GM21528 (cell line): Measurements from ENCODE around the gene TMEM143.
"Not testable (repeated sequence)": the region's sequence is repeated elsewhere in the genome, so short reads cannot be mapped to it uniquely, and the experiment has no call there.

Source experiments
- ATAC-seq: cut with Tn5 transposase; IDR thresholded peaks from one replicate; pipeline ENCODE4 v1.9.1; 2021; ENCODE audit warnings: mild to moderate bottlenecking, moderate library complexity; ENCODE audit not compliant: unreplicated experiment, low FRiP score

Gene TMEM143

DNA sequence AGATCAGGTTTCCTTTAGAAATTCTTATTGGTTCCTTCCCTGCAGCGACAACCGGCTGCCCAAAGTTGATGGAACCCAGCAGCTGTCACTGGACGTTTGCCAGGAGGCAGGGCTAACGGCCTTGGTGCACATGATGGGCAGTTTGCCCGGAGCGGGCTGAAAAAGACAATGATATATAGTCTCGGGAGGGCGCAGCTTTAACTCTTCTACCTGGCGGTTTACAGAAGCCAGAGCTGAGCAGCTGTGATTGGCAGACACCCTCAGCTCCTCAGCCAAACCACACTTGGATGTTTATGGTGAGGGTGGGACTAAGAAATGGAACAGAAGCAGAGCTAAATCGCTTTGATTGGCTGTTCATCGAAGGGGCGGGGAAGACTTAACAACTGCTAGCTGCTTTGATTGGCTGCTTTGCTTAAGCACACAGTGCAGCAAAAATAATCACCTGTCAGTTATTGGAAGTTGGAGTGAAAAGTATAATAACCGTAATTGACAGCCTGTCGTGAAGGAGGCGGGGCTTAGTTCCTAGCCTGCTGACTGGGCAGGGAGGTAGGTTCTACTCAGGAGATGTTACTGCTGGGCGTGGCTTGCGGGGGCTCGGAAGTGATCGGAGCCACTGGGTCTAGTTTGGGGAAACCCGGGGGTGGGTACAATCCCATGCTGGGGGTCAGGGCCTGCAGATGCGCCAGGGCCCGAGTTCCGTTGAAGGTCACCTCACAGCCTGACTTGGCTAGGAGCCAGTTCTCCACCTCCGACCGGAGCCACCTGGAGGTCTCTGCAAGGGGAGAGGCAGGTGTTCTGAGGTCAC lies 30.9 kb downstream of the TMEM143 start:
- peak; percentile 60 for ATAC-seq

DNA sequence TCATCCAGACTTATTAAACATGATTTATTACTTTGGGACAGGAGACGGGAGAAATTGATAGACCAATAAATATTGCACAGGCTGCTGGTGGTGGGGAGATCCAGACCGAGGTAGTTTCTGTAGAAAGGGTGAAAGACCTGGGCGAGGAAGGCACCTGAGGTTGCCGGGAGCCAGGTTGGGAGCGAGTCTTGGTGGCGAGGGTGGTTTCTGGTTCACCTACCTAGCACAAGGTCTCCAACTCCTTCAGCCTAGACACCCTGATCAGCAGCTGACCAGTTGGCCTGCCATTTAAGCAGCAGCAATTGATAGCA lies 31.4 kb downstream of the TMEM143 start:
- no peak for ATAC-seq

DNA sequence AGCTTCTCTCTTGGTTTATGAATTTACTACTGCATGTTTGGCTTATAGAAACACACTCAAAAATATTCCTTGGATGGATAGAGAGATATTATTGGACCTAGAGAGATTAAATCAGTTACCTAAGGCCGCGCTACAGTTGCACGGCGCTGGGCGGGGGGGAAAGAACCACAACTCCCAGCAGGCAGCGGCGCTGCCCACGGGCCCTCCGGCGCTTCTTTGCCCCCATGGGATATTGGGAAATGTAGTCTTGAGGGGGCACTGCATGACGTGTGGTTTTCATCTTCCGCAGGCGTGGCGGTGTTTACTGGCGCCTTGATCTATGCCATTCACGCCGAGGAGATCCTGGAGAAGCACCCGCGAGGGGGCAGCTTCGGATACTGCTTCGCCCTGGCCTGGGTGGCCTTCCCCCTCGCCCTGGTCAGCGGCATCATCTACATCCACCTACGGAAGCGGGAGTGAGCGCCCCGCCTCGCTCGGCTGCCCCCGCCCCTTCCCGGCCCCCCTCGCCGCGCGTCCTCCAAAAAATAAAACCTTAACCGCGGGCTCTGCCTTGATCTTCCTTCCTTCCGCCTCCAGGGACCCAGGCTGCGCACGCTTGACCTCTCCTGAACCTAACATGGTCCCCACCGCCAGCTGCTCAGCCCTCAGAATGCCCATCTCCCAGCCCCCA lies 33.6 kb downstream of the TMEM143 start:
- ATAC-seq = no peak

DNA sequence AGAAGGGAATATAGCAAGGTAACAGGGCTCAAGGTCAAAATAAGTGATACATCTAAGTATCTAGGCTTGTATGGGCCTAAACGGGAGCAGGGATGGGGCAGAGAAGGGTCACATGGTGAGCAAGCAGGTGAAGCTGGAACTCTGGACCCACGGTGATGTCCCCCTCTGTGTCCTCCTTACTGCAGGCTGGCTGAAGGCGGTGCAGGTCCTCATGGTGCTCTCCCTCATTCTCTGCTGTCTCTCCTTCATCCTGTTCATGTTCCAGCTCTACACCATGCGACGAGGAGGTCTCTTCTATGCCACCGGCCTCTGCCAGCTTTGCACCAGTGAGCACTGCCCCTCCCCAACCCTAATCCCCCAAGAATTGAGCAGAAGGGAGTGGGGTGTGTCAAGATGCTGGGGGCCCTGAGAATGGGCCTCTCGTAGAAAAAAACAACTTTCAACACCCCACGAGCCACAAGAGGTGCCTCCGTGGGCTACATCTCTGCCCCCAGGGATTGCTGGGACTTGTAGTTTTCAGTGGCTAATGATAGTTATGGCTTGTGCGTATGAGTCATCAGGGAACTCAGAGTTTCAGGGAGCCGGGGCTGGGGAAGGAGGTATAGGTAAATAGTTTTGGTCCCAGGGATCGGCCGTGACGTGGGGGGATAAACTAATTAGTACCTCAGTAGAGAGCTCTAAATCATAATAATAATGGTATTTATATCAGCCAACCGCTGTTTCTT lies 34.4 kb downstream of the TMEM143 start:
- no peak for ATAC-seq

DNA sequence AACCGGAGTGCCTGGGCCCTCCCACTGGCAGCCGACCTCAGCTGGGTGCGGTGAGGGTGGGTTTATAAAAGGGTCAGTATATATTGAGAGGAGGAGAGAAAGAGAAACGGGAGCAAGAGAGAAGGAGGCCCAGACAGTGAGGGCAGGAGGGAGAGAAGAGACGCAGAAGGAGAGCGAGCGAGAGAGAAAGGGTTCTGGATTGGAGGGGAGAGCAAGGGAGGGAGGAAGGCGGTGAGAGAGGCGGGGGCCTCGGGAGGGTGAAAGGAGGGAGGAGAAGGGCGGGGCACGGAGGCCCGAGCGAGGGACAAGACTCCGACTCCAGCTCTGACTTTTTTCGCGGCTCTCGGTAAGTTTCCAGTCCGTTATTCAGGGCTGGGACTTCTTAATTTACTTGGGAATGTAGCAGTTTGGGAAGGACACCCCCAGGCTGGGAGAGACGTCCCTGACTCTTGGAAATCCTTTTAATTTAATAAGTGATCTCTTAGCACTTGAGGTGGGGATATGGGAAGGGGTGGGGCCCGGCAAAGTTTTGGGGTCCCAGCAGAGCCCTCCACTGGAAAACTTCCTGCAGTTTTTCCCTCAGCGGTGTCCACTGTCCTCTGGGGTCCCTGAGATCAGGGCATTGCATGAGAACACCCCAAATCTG lies 38.4 kb downstream of the TMEM143 start, which contains the start of gene EMP3:
Gene EMP3, plus strand, starts transcription at position 288 of the 646 bp plus-strand sequence. CDS start 1,293 bp downstream, outside the sequence.
- ATAC-seq = no peak

DNA sequence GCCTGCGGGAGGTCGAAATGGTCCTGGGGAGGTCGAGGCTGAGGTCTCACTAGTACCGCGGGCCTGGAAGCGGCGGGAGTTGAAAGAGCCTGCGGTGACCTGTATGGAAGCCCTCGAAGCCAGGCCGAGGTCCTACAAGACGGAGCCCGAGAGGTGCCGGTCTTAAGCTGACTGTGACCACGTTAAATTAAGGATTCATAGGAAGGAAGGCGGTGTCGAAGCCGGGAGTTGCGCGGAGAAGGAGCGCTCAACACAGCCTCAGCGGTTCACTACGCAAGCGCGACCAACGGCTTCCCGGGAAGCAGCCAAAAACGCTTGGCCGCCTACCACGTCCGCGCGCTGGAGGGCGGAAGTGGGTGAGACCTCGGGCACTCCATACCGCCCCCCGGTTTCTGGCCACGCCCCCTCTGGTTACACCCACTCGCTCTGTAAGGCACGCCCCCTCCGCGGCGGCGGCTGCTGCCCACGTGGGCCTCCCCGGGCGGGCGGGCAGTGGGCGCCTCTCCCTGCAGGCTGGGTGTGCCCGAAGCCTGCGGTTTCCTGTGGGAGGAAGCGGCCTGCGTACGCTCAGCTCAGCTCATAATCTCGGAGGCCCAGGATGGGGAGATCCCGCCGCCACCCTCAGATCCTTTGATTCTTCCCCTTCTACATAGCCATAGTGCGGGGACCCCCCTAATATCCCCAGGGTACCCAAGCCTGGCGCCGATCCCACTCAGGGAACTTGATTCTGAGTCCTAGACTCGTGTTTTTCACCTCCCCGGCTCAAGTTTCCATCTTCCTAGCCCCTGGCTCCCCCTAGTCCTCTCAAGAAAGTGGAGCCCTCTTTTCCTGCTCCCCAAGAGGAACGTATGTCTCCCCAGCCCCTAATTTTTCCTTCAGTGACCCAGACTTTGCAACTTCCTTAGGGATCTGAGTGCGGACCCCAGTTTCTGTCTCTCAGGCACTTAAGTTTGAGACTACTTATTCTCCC lies 41.8 kb downstream of the TMEM143 start:
- peak; percentile 64 for ATAC-seq

DNA sequence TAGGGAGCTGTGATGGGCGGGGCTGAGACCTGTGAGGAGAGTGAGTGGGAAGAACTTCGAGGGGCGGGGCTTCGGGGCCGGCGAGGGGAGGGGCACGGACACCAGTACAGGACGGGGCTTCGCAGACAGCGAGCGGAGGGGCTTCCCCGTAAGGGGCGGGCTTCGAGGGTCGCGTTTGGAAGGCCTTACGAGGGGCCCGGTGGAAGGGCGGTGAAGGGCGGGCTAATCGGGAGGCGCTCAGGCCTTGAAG lies 42.4 kb downstream of the TMEM143 start:
- no peak for ATAC-seq

DNA sequence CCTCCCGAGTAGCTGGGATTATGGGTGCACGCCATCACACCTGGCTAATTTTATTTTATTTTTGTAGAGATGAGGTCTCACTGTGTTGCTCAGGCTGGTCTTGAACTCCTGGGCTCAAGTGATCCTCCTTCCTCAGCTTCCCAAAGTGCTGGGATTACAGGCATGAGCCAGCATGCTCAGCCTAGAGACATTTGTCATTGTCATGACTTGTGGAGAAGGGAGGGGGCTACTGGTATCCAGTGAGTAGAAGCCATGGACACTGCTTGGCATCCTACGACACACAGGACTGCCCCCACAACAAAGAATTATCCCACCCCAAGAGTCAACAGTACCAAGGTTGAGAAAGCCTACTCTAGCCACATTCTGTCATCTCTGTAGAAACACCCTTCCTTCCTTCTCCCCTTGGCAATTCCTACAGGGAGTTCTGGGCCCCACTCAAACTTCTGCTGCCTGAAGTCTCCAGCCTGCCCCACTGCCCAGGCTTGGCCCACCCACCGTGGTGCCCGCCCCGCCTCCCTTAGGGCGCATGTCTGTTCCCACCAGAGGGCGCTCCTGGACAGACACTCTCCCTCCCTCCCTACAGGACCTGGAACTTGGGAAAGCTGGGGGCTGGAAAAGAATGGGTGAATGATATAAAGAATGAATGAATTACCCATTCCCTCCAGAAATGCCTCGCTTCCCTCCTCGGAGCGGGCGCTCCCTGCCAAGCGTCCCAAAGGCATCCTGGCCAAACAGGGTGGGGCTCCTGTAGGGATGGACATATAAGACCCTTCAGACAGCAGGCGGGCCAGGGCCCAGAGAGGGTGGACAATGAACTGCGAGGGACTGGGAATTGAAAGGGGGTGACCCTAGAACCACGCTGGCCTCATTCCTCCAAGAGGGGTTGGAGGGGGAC lies 43.8 kb downstream of the TMEM143 start:
- ATAC-seq = no peak

DNA sequence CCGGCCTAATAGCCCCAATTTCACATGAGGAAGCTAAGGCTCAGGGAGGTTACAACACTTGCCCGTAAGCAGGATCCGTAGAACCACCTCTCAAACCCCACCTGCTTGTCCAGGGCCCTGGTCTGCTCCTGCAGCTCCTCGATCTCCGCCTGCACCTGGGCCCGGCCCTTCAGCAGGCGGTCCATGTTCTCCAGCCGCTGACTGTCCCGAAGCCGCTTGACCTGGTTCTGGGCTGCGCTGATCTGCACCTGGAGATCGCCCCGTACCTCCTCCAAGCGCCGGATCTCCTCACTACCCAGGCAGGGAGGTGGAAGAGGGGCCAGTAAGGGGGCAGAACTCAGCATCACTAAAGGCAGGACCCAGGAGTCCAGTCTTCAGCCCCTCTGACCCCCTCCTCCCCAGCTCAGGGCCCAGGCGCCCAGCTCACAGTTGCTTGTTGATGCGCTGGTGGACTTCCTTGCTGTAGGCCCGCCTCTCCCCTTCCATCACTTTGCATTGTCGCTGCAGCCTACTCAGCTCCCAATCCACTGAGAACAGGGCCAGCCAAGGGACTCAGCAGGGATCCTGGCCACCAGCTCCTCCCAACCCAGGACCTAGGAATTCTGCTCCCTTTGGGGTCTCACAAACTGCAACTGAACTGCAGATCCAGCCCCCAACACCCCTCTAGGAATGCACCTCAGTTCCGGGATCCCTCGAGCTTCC lies 45.3 kb downstream of the TMEM143 start:
- no peak for ATAC-seq

DNA sequence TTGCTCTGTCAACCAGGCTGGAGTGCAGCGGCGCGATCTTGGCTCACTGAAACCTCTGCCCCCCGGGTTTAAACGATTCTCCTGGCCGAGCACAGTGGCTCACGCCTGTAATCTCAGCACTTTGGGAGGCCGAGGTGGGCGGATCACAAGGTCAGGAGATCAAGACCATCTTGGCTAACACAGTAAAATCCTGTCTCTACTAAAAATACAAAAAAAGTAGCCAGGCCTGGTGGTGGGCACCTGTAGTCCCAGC lies 46.1 kb downstream of the TMEM143 start:
- not testable (repeated sequence) for ATAC-seq

DNA sequence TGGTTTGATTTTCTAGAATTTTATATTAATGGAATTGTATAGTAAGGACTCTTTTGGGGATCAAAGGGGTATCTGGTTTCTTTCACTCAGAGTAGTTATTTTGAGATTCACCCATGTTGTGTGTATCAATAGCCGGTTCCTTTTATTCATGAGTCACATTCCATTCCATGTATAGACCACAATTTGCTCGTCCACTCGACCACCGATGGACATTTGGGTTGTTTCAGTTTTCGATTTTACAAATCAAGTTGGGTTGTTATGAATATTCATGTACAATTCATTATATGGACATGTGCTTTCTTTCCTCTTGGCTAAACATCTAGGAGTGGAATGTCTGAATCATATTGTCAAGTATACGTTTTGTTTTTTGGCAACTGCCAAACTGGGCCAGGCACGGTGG lies 48.0 kb downstream of the TMEM143 start:
- ATAC-seq = no peak

DNA sequence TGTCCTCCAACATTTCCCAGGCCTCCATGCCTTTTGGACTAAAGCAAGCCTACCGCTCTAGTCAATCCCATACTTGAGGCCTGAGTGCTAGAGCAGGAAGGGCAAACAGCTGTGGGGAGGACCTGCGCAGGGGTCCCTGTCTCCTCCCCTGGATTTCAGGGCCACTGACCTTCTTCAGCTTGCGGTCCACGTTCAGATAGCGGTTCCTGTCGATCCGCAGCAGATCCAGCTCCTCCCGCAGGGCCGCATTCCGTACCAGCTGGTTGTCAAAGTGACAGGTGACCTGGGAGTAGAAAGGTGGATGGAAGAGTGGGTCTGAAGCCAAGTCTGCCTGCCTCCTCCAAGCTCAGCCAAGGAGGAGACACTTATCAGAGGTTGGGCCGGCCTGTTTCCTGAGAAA lies 52.4 kb downstream of the TMEM143 start:
- ATAC-seq = no peak

DNA sequence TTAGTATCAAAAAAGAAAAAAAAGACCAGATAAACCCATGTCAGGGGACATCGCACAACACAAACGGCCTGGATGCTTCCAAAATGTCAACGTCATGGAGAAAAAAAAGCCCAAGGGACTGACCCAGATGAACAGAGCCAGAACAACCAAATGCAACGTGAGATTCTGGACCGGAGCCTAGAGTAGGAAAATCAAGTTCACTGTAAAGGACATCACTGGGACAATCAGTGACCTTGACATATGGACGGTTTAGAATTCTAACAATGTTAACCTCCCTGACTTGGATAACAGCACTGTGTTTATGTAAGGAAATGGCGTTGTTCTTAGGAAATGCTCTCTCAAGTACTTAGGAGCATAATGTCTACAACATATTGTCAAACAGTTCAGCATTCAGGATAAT lies 53.5 kb downstream of the TMEM143 start:
- no peak for ATAC-seq

DNA sequence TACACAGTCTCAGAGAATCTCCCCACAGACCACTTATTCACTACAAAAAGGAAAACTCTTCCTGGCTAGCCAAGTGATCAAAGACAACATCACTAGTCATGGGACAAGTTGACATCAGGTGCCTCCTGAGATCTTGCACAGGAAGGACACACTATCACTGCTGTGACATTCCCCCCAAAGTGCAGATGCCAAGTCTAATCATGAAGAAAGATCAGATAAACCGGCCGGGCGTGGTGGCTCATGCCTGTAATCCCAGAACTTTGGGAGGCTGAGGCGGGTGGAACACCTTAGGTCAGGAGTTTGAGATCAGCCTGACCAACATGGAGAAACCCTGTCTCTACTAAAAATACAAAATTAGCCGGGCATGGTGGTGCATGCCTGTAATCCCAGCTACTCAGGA lies 54.0 kb downstream of the TMEM143 start:
- ATAC-seq = not testable (repeated sequence)

DNA sequence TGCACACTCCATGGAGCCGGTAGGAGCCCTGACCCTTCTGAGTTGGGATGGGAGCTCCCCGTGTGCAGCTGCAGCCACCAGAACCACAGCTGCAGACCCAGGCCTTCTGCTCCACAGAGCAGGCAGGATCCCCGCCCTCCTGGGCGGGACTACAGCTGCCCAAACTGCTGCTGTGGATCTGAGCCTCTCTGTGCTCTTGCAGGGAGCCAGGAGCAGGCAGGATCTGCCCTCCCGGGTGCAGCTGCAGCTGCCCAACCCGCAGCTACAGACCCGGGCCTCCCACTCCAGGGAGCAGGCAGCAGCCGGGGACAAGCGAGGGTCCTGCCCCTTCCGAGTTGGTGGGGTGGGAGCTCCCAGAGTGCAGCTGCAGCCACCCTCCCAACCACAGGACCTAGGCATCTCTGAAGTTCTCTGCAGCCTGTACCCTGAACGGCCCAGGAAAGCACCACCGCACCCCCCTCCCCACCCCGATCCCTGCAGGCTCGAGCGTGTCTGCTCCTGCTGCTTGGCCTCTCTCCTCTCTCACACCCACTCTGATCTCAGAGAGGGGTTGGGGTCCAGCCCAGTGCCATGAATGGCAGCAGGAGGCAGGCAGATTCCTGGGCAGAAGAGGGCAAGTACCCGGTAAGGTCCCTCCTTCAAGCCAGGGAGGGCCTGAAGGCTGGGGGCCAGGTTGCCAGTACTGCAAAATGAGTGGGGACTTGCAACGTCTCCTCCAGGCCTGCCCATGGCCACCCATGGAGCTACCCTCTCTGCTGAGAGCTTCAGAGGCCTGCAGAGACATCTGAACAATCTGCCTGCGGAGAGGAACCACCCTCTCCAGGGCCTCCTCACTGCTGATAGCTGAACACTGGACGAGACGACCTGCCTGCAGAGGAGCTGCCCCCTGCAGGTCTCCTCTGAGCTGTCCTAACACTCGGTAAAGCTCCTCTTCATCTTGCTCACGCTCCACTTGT lies 54.8 kb downstream of the TMEM143 start:
- ATAC-seq = no peak

DNA sequence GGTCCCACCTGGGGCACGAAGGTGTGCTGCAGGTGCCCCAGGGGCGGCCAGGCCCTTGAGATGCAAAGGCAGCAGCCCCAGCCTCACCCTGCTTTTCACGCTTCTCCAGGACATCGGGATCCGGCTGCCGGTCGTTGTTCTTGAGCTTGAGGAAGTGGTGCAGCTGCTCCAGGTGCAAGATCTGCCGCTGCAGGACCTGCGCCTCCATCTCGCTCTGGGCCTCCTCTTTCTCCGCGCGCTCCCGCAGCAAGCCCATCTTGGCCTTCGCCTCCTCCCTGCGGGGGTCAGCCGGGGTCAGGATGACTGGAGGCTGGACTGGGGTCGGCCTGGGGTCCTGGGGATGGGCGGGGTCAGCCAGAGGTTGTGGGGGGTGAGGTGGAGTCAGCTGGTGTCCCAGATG lies 59.9 kb downstream of the TMEM143 start:
- no peak for ATAC-seq

DNA sequence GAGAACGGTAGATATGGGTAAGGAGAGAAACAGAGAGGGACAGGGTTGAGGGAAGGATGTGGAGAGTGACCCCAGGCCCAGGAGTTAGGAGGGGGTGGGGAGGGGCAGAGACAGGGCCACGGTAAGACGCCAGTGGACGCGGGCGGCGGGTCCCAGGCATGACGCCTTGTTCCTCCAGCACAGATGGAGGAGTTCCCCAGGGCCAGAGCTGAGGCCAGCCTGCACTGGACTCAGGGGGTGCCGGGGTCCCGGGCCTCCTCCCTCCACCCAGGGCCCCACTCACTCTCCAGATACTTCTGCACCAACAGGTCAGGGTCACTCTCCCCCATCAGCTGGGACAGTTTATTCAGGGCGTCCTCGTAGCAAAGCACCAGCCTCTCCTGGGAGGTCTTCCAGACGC lies 60.4 kb downstream of the TMEM143 start:
- no peak for ATAC-seq

DNA sequence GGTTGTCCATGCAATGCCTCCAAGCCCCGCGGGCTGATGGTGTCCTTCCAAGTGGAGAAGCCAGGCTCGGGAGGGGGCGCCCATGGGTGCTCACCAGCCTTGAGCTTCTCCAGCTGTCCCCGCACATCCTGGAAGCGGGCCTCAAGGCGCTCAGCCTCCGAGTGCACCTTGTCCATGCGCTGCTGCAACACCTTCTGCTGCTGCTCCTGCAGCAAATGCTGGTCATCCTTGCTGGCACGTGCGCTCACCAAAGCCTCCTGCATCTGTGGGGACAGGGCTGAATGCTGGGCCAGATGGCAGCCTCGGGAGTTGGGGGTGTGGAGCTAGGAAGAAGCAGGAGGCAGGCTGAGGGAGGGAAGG lies 61.2 kb downstream of the TMEM143 start:
- no peak for ATAC-seq
